Erythroblast (primary cell): ENCODE results near the gene MYO1G.

ENCODE experiments used
- GATA1 ChIP-seq: IDR thresholded peaks from 2 replicates; pipeline ENCODE4 v1.6.1; 2011; ENCODE audit warnings: low read depth, mild to moderate bottlenecking, control low read depth, low read length, moderate library complexity
- POLR2A ChIP-seq: IDR thresholded peaks from 2 replicates; pipeline ENCODE4 v1.6.1; 2011; ENCODE audit warnings: mild to moderate bottlenecking, low read length

- TF ChIP-seq POLR2A (no peak), GATA1 (no peak)
Observed at GRCh38 chr7:44982970-44983369, 4.2 kb upstream of the MYO1G start.
